Measurements from ENCODE around the gene VAT1L. TPM values are rescaled to one million over a fixed set of nuclear protein-coding genes. Genes with fewer than 3 reads are reported as not detected.
"Not testable (repeated sequence)": the region's sequence is repeated elsewhere in the genome, so short reads cannot be mapped to it uniquely, and the experiment has no call there.

Gene VAT1L
- polyA plus RNA-seq, 1 of the 3 experiments (the other 2 are of a cell fraction): 52.5 TPM

GRCh38 chr16:77991701-77992100 lies 203.3 kb downstream of the VAT1L start:
- 40% methylated on average over 4 of the region's 4 CpGs for WGBS (ENCODE audit: low lambda C conversion rate)
- TF ChIP-seq EZH2phosphoT487 (IDR thresholded peaks at IDR 0.05; ENCODE audit: borderline replicate concordance, low read depth) (no peak), YY1 (IDR thresholded peaks at IDR 0.05; ENCODE audit: low read depth) (no peak)
- Histone ChIP-seq H3F3A (replicated peaks; ENCODE audit: insufficient read depth) (no peaks in the 10 kb centered on the region), H3K9me2 (no peaks in the 10 kb centered on the region), H3K27ac (ENCODE audit: low read depth in 2 of 2, low read length in 1 of 2) (no peak overlapping the region), H3K27me3 (ENCODE audit: insufficient read depth) (no peaks in the 10 kb centered on the region), H3K79me2 (ENCODE audit: insufficient read depth) (no peaks in the 10 kb centered on the region), H3K36me3 (replicated peaks in 1 of 2; ENCODE audit: control insufficient read depth in 1 of 2, insufficient read depth in 2 of 2, low read length in 1 of 2) (no peaks in the 10 kb centered on the region), H3K4me1 (ENCODE audit: control insufficient read depth in 1 of 2, insufficient read depth in 2 of 2, low read depth in 1 of 2, low read length in 1 of 2) (peaks cover 0 to 2% of the 10 kb centered on the region in 2 experiments; a peak in 1 of 4 replicates), H3K4me2 (no peak overlapping the region), H4K20me1 (ENCODE audit: insufficient read depth) (no peaks in the 10 kb centered on the region), H2AFZ (ENCODE audit: low read depth) (no peak overlapping the region), H3K4me3 (ENCODE audit: low read depth in 2 of 2, low read length in 1 of 2) (no peak overlapping the region), H3K9me3 (peaks cover 6% of the 10 kb centered on the region), H3K9ac (no peak overlapping the region)
- no peak for DNase-seq
- ChIA-PET POLR2A (no interaction called here), CTCF (interaction anchor here (0.8 to 1.8 kb wide), 4 partner anchors 11 to 331 kb away, joined by 3 to 8 read pairs (median 4); no protein-coding TSS in a partner anchor)

GRCh38 chr16:77992381-77992780 lies 204.0 kb downstream of the VAT1L start:
- H3F3A ChIP-seq (replicated peaks; ENCODE audit: insufficient read depth); H3K27ac ChIP-seq (ENCODE audit: low read depth in 2 of 2, low read length in 1 of 2); H3K4me2 ChIP-seq; H3K79me2 ChIP-seq (ENCODE audit: insufficient read depth); H2AFZ ChIP-seq (ENCODE audit: low read depth); POLR2A ChIA-PET; H3K9ac ChIP-seq; H3K4me3 ChIP-seq (ENCODE audit: low read depth in 2 of 2, low read length in 1 of 2); H4K20me1 ChIP-seq (ENCODE audit: insufficient read depth); H3K27me3 ChIP-seq (ENCODE audit: insufficient read depth); H3K9me3 ChIP-seq; H3K9me2 ChIP-seq; H3K4me1 ChIP-seq (ENCODE audit: control insufficient read depth in 1 of 2, insufficient read depth in 2 of 2, low read depth in 1 of 2, low read length in 1 of 2); DNase-seq; H3K36me3 ChIP-seq (replicated peaks in 1 of 2; ENCODE audit: control insufficient read depth in 1 of 2, insufficient read depth in 2 of 2, low read length in 1 of 2): not testable (repeated sequence)
- 45% methylated on average over 2 of the region's 2 CpGs for WGBS (ENCODE audit: low lambda C conversion rate)
- CTCF ChIA-PET: interaction anchor here (0.8 to 1.8 kb wide), 4 partner anchors 10 to 318 kb away, joined by 3 to 8 read pairs (median 4); no protein-coding TSS in a partner anchor

- Histone ChIP-seq H3K27me3 (ENCODE audit: insufficient read depth) (no peaks in the 10 kb centered on the region), H3K4me2 (no peak overlapping the region), H3K4me1 (ENCODE audit: control insufficient read depth in 1 of 2, insufficient read depth in 2 of 2, low read depth in 1 of 2, low read length in 1 of 2) (no peaks in the 10 kb centered on the region), H3K79me2 (ENCODE audit: insufficient read depth) (no peaks in the 10 kb centered on the region), H2AFZ (ENCODE audit: low read depth) (no peak overlapping the region), H3F3A (replicated peaks; ENCODE audit: insufficient read depth) (no peaks in the 10 kb centered on the region), H3K27ac (ENCODE audit: low read depth in 2 of 2, low read length in 1 of 2) (no peak overlapping the region; a peak in 1 of 4 replicates), H3K9me2 (no peaks in the 10 kb centered on the region), H3K9me3 (peaks cover 6% of the 10 kb centered on the region), H3K36me3 (replicated peaks in 1 of 2; ENCODE audit: control insufficient read depth in 1 of 2, insufficient read depth in 2 of 2, low read length in 1 of 2) (no peaks in the 10 kb centered on the region), H3K9ac (no peak overlapping the region), H4K20me1 (ENCODE audit: insufficient read depth) (no peaks in the 10 kb centered on the region), H3K4me3 (ENCODE audit: low read depth in 2 of 2, low read length in 1 of 2) (no peak overlapping the region)
- POLR2A ChIA-PET: no interaction called here
- 33% methylated on average over 6 of the region's 6 CpGs for WGBS (ENCODE audit: low lambda C conversion rate)
- no peak for DNase-seq
- CTCF ChIA-PET: interaction anchor here (0.9 to 1.4 kb wide), 2 partner anchors 9 to 114 kb away, joined by 3 to 5 read pairs; no protein-coding TSS in a partner anchor
- TF ChIP-seq RFX5 (IDR thresholded peaks at IDR 0.05; ENCODE audit: low read length) (no peak), FOSL2 (IDR thresholded peaks at IDR 0.05; ENCODE audit: borderline replicate concordance, low read depth) (peak; percentile 48; the same call in 1 of the 2 replicates), POLR2AphosphoS5 (IDR thresholded peaks at IDR 0.05; ENCODE audit: low read depth, low read length) (no peak), RXRA (IDR thresholded peaks at IDR 0.05; ENCODE audit: borderline replicate concordance, low read depth) (no peak), USF2 (IDR thresholded peaks at IDR 0.05; ENCODE audit: borderline replicate concordance, low read depth, low read length) (no peak), TCF12 (IDR thresholded peaks at IDR 0.05) (peak; percentile 45), JUND (IDR thresholded peaks at IDR 0.05) (0 out of 2 replicates have a peak, but pooled peaks have one; percentile 11), MEF2A (IDR thresholded peaks at IDR 0.05; ENCODE audit: borderline replicate concordance, low read depth) (no peak), TAF1 (IDR thresholded peaks at IDR 0.05; ENCODE audit: borderline replicate concordance, low read depth, low read length) (no peak)
These were observed 205.0 kb downstream of the VAT1L start for GRCh38 chr16:77993111-77993985.
